Stimulated activated CD4-positive, alpha-beta T cell treated with anti-CD3 and anti-CD28 coated beads, TNF-alpha, amount 100 ng/mL, for 4 hours (primary cell): ENCODE measurements around the gene SPATS1.

Experiments used
- DNase-seq, 3 experiments: peaks; one replicate each; pipeline ENCODE4 v3.0.0-alpha.2; 2020; ENCODE audit warnings: low read depth in 3 of 3

SPATS1 gene

DNA sequence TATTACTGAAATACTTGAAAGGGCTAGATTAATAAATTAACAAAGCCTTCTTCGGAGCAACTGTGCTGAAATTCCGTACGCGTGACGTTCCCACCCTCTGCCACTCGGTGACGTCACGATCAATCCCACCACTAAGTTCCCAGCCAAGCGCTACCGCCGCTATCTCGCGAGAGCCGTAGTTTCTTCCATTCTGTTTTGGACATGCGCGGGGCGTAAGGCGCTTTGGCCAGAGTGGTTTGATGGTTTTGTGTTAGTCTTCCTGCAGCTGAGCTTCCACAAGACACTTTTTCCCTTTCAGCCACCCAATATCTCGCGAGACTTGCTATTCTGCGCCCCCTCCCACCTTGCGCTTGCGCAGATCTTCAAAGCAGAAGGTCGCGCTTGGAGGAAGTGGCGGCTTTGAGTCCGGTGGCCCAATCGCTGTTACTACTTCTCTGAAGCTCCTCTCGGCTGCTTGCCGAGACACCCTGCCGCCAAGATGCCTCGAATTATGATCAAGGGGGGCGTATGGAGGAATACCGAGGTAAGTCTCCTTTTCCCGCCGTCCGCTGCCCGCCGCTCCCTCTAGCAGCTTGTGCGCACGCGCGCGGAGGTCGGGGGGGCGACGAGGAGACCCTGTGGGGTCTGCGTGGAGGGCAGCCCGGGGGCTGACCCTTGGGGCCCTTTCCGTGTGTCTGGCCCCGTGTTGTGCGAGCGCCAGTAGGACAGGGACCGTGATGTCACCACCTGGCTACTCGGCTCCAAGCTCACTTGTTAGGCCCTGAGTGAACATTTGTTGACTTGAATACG, 45.1 kb downstream of the SPATS1 start, which contains the start of gene CDC5L:
Gene CDC5L (plus strand): TSS at position 361 of the 789 bp plus-strand sequence. CDS start 118 bp downstream, at position 479.
- peak; percentile 66 to 84 (median 82) for DNase-seq

DNA sequence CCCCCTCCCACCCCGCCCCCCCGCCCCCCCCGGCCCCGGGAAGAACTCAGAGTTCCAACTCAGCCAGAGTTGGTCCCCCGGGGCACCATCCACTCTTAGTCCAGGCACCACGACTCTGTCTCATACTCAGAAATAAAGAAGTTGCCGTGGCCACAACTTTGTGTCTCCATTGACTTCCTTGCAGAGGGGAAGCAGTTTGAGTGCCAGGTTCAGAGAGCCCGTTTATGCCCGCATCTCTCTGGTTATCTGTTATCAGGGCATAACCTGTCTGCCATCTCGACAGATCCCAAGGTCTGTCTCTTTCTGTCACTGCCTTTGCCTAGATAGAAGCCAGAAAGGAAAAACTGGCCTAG, 45.7 kb downstream of the SPATS1 start:
- DNase-seq, result no peak

- DNase-seq, result no peak
These were observed 46.4 kb downstream of the SPATS1 start for GRCh38 chr6:44388887-44389286.

DNA sequence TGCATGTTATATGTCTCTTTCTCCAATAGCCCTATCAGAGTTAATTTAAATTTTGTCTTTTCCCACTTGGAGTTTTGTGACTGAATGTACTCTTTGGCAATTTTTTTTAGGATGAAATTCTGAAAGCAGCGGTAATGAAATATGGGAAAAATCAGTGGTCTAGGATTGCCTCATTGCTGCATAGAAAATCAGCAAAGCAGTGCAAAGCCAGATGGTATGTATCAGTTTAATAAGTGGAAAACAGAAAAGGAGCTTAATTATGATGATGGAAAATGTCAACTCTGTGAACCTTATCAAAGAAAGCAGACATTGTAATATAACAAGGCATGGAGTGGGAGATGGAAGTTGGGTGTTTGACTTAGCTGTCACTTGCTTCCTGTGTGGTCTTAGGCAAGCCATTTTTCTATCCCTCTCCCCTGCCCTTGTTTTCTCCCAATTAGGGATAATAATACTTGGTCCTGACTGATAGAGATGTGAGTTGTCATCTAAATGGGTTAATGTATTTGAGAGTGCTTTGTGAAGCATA, 47.8 kb downstream of the SPATS1 start:
- no peak for DNase-seq
